K562 (cell line): ENCODE measurements around the gene METAP1.

Experiments used
- CTCF ChIP-seq, 3 experiments: IDR thresholded peaks in 2 of 3; conservative IDR thresholded peaks in 1 of 3; 2 replicates each; pipeline ENCODE4 v1.5.1; 2011 to 2012; ENCODE audit warnings: low read length in 3 of 3, mild to moderate bottlenecking in 3 of 3, control low read depth in 2 of 3, improper control_type of control experiment in 1 of 3, inconsistent platforms in 1 of 3, low read depth in 1 of 3, mixed read lengths in 1 of 3, moderate library complexity in 1 of 3; ENCODE audit not compliant: insufficient read depth in 2 of 3
- KLF13 ChIP-seq: fragments of 450-650 bp; IDR thresholded peaks from 2 replicates; pipeline ENCODE4 v1.6.1; 2016; ENCODE audit warnings: missing genetic modification characterization, low read depth, mild to moderate bottlenecking, missing compliant biosample characterization, moderate library complexity, borderline replicate concordance
- RCOR1 ChIP-seq, 2 experiments: IDR thresholded peaks; 2 replicates each; pipeline ENCODE4 v1.6.1; 2012; ENCODE audit warnings: low read depth in 2 of 2, low read length in 2 of 2, borderline replicate concordance in 1 of 2, improper control_type of control experiment in 1 of 2
- TEAD1 ChIP-seq, 2 experiments: fragments of 450-650 bp in 1 of 2; sonication (generic) in 1 of 2; formaldehyde crosslinking; IDR thresholded peaks; 2 replicates each; pipeline versions ENCODE4 v1.4.0 to v1.8.0; 2020 to 2022; ENCODE audit warnings: mild to moderate bottlenecking in 2 of 2, missing genetic modification reagents in 1 of 2
- ZFP36 ChIP-seq: fragments of 150-350 bp; IDR thresholded peaks from 2 replicates; pipeline ENCODE4 v1.6.1; 2018; ENCODE audit warnings: low read length, low read depth; ENCODE audit not compliant: partially characterized antibody

GRCh38 chr4:99078336-99078735 is 82.8 kb downstream of the METAP1 start:
- TF ChIP-seq ZFP36: no peak
- TF ChIP-seq TEAD1 (CRISPR knock-in tag; IDR thresholded peaks at IDR 0.05): no peak
- no peak for TF ChIP-seq RCOR1 (IDR thresholded peaks at IDR 0.05; ENCODE audit: borderline replicate concordance in 1 of 2, low read depth in 2 of 2, low read length in 2 of 2)
- TF ChIP-seq KLF13 (tag): no peak
- TF ChIP-seq CTCF (IDR thresholded peaks at IDR 0.05 in 2 of 3, conservative IDR thresholded peaks at IDR 0.05 in 1 of 3; ENCODE audit: insufficient read depth in 2 of 3, low read depth in 1 of 3, low read length in 3 of 3): no peak
